Panc1 (cell line): Measurements from ENCODE around the gene SFSWAP. TPM values are rescaled to one million over a fixed set of nuclear protein-coding genes. Genes with fewer than 3 reads are reported as not detected.

Source experiments
- ATAC-seq: fragments of 200-7000 bp; cut with Tn5 transposase; 2 replicates; pipeline ENCODE4 v1.9.1; 2020; ENCODE audit warnings: mild to moderate bottlenecking, moderate library complexity
- BruUV-seq: library from RNA; stranded (reverse); fragments of 400-500 nt; replicated peaks from 2 replicates; lab custom pipeline; 2021; lab: Mats Ljungman, UMichigan
- CTCF ChIA-PET: fragments of 300-600 bp; sonication (Branson Sonifier 250); formaldehyde crosslinking; loops from one replicate; lab custom pipeline; 2022; ENCODE audit warnings: antibody characterized with exemption; lab: Charles Lee
- POLR2A ChIA-PET: fragments of 300-600 bp; sonication (Branson Sonifier 250); formaldehyde crosslinking; loops from one replicate; lab custom pipeline; 2022; ENCODE audit warnings: antibody characterized with exemption; lab: Charles Lee
- DNase-seq: peaks from one replicate; pipeline ENCODE4 v3.0.0-alpha.2; 2010; ENCODE audit warnings: low read depth, low spot score
- H3K27ac ChIP-seq: 2 replicates; pipeline ENCODE4 v1.5.1; 2011; ENCODE audit warnings: mild to moderate bottlenecking, low read length, inconsistent platforms
- H3K27me3 ChIP-seq: fragments of 200-500 bp; sonication (Bioruptor generic); 2 replicates; pipeline ENCODE4 v1.6.0; 2014; ENCODE audit warnings: low read length, inconsistent platforms; ENCODE audit not compliant: control insufficient read depth, insufficient read depth
- H3K36me3 ChIP-seq: fragments of 200-500 bp; sonication (Bioruptor generic); 2 replicates; pipeline ENCODE4 v1.5.1; 2014; ENCODE audit warnings: inconsistent platforms, mild to moderate bottlenecking, low read length, moderate library complexity; ENCODE audit not compliant: control insufficient read depth, insufficient read depth
- H3K4me1 ChIP-seq: 2 replicates; pipeline ENCODE4 v1.5.1; 2011; ENCODE audit warnings: inconsistent platforms, mild to moderate bottlenecking, low read length, moderate library complexity; ENCODE audit not compliant: control insufficient read depth, insufficient read depth
- H3K4me3 ChIP-seq, 2 experiments: 2 replicates each; pipeline ENCODE4 v1.5.1; 2011 to 2012; ENCODE audit warnings: low read depth in 2 of 2, low read length in 2 of 2, mild to moderate bottlenecking in 2 of 2, inconsistent platforms in 1 of 2, moderate library complexity in 1 of 2
- H3K9me3 ChIP-seq: fragments of 200-500 bp; sonication (Bioruptor generic); 2 replicates; pipeline ENCODE4 v1.5.1; 2014; ENCODE audit warnings: low read depth, mild to moderate bottlenecking, inconsistent platforms, low read length, moderate library complexity; ENCODE audit not compliant: control insufficient read depth, insufficient read depth
- CTCF ChIP-seq: fragments of 450-650 bp; IDR thresholded peaks from 2 replicates; pipeline ENCODE4 v1.5.1; 2017; ENCODE audit warnings: mild to moderate bottlenecking
- POLR2AphosphoS5 ChIP-seq: IDR thresholded peaks from 2 replicates; pipeline ENCODE4 v1.6.1; 2012; ENCODE audit warnings: mild to moderate bottlenecking, low read depth, low read length, moderate library complexity
- REST ChIP-seq, 2 experiments: IDR thresholded peaks; 2 replicates each; pipeline ENCODE4 v1.6.1; 2011 to 2012; ENCODE audit warnings: low read depth in 2 of 2, control low read depth in 1 of 2, low read length in 1 of 2, mild to moderate bottlenecking in 1 of 2, moderate library complexity in 1 of 2; ENCODE audit not compliant: insufficient read depth in 1 of 2
- SIN3A ChIP-seq: IDR thresholded peaks from 2 replicates; pipeline ENCODE4 v1.6.1; 2012; ENCODE audit warnings: low read depth, mild to moderate bottlenecking, low read length, moderate library complexity, borderline replicate concordance; ENCODE audit not compliant: insufficient read depth
- TCF7L2 ChIP-seq: IDR thresholded peaks from 2 replicates; pipeline ENCODE4 v1.6.1; 2011; ENCODE audit warnings: mild to moderate bottlenecking, low read depth, low read length, inconsistent platforms
- in situ Hi-C: cut with HindIII; loops from 2 replicates; pipeline ENCODE4 v1.10.0; 2016; ENCODE audit warnings: low sequenced_read_pairs, low pct_unique_long_range_greater_than_20kb
- intact Hi-C: fragments of 100-400 bp; cut with micrococcal nuclease; formaldehyde crosslinking; loops from one replicate; pipeline ENCODE4 v1.10.0; 2022; ENCODE audit not compliant: unreplicated experiment
- total RNA-seq: library from RNA; stranded (reverse); gene quantifications from one replicate; pipeline ENCODE4 v1.2.1, GENCODE V29; 2021; ENCODE audit not compliant: unreplicated experiment

SFSWAP gene
- total RNA-seq, 1 experiment from 2014 or later, result 41.6 TPM

GRCh38 chr12:131826097-131826928 is 115.4 kb downstream of the SFSWAP start:
- in situ Hi-C loops, result no loop called here
- ChIA-PET POLR2A (interaction anchor here (0.7 kb wide), 1 partner anchor 769 kb away, joined by 17 read pairs; no protein-coding TSS in a partner anchor), CTCF (interaction anchor here (0.6 kb wide), 1 partner anchor 14 kb away, joined by 4 read pairs; no protein-coding TSS in a partner anchor)
- DNase-seq, result no peak
- no peaks in the 10 kb centered on the region for H3K9me3 ChIP-seq
- intact Hi-C loops, result no loop called here
- TF ChIP-seq CTCF (no peak), TCF7L2 (no peak), POLR2AphosphoS5 (no peak), SIN3A (no peak), REST (IDR thresholded peaks at IDR 0.05; ENCODE audit: insufficient read depth in 1 of 2, low read depth in 2 of 2, low read length in 1 of 2) (no peak)
- no peaks in the 10 kb centered on the region; the same call in 1 of the 2 replicates for H3K36me3 ChIP-seq
- ATAC-seq, result no peak
- H3K4me1 ChIP-seq, result peaks cover 2% of the 10 kb centered on the region; the same call in 1 of the 2 replicates
- H3K27ac ChIP-seq, result no peak overlapping the region
- no peaks in the 10 kb centered on the region for H3K27me3 ChIP-seq
- BruUV-seq, result no TSS peak
- H3K4me3 ChIP-seq, result no peak overlapping the region

- BruUV-seq, result no TSS peak
- DNase-seq (no peak), ATAC-seq (peak; percentile 53)
- Histone ChIP-seq H3K36me3 (no peaks in the 10 kb centered on the region; the same call in 1 of the 2 replicates), H3K4me1 (peaks cover 10% of the 10 kb centered on the region), H3K9me3 (no peaks in the 10 kb centered on the region), H3K27ac (peak within 1 kb of the TSS; percentile 75), H3K27me3 (no peaks in the 10 kb centered on the region), H3K4me3 (peak within 1 kb of the TSS; percentile 60 to 76)
- intact Hi-C loops (no loop called here), in situ Hi-C loops (no loop called here)
- TF ChIP-seq TCF7L2 (peak; percentile 44; the same call in 1 of the 2 replicates), REST (IDR thresholded peaks at IDR 0.05; ENCODE audit: insufficient read depth in 1 of 2, low read depth in 2 of 2, low read length in 1 of 2) (no peak), CTCF (peak; percentile 57), POLR2AphosphoS5 (peak; percentile 47; the same call in 1 of the 2 replicates)
- CTCF ChIA-PET, result no interaction called here
- POLR2A ChIA-PET, result no interaction called here
Observed at GRCh38 chr12:131827961-131828534, 117.2 kb downstream of the SFSWAP start, which contains the start of gene MMP17. MMP17 (plus strand) TSS chr12:131828393; CDS start chr12:131828495, 102 bp downstream.
